A549 (cell line): ENCODE measurements around the gene KCNJ6.

Source experiments
- CEBPB ChIP-seq, 2 experiments: fragments of >200 bp in 1 of 2; sonication (Bioruptor Twin) in 1 of 2; formaldehyde crosslinking in 1 of 2; IDR thresholded peaks; 2 replicates each; pipeline ENCODE4 v1.6.1; 2012 to 2016
- EP300 ChIP-seq, 2 experiments: fragments of >200 bp; sonication (Bioruptor Twin); formaldehyde crosslinking; IDR thresholded peaks; 2 replicates in 1 of 2; 3 replicates in 1 of 2; pipeline ENCODE4 v1.6.1; 2016 to 2017
- HDAC2 ChIP-seq: fragments of 200-600 bp; sonication (generic); IDR thresholded peaks from 2 replicates; pipeline ENCODE4 v1.6.1; 2016
- HEYL ChIP-seq: fragments of 250-450 bp; sonication (Bioruptor Pico); IDR thresholded peaks from 2 replicates; pipeline ENCODE4 v1.8.0; 2021; ENCODE audit warnings: mild to moderate bottlenecking, moderate library complexity
- POLR2A ChIP-seq: IDR thresholded peaks from 2 replicates; pipeline ENCODE4 v1.6.1; 2012; ENCODE audit warnings: mild to moderate bottlenecking, low read length
- RAD21 ChIP-seq, 2 experiments: fragments of >200 bp in 1 of 2; sonication (Bioruptor Twin) in 1 of 2; formaldehyde crosslinking in 1 of 2; IDR thresholded peaks in 1 of 2; conservative IDR thresholded peaks in 1 of 2; 2 replicates in 1 of 2; 3 replicates in 1 of 2; pipeline ENCODE4 v1.6.1; 2012 to 2018; ENCODE audit warnings: inconsistent platforms in 1 of 2
- RFX5 ChIP-seq: fragments of 450-650 bp; IDR thresholded peaks from 2 replicates; pipeline ENCODE4 v1.7.1; 2014; ENCODE audit warnings: antibody characterized with exemption, mild to moderate bottlenecking, moderate library complexity
- TF ChIP-seq, protein P1 (sequence below): fragments of >200 bp; sonication (Bioruptor Twin); formaldehyde crosslinking; IDR thresholded peaks from 3 replicates; pipeline ENCODE4 v1.5.1; 2016

DNA sequence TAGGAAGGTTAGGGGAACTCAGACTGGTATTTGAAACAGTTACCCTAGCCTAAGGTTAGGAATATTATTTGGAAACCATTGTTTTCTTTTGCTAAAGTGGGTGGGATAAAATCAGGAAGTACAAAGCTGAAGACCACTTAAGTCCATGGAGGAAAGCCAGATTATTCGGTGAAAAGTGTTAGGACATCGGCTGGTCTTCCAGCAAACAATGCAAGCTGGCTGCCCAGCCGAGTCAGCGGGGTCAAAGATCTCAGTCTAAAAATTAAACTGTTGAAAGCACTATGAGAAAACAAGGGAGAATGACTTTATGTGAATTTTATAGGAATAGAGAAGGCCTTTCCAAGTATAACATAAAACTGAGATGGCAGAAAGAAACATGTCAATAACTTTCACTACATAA, 231.7 kb downstream of the KCNJ6 start:
- TF ChIP-seq RFX5: no peak
- no peak for TF ChIP-seq EP300 (IDR thresholded peaks at IDR 0.05)
- TF ChIP-seq POLR2A: no peak
- TF ChIP-seq, protein P1, sequence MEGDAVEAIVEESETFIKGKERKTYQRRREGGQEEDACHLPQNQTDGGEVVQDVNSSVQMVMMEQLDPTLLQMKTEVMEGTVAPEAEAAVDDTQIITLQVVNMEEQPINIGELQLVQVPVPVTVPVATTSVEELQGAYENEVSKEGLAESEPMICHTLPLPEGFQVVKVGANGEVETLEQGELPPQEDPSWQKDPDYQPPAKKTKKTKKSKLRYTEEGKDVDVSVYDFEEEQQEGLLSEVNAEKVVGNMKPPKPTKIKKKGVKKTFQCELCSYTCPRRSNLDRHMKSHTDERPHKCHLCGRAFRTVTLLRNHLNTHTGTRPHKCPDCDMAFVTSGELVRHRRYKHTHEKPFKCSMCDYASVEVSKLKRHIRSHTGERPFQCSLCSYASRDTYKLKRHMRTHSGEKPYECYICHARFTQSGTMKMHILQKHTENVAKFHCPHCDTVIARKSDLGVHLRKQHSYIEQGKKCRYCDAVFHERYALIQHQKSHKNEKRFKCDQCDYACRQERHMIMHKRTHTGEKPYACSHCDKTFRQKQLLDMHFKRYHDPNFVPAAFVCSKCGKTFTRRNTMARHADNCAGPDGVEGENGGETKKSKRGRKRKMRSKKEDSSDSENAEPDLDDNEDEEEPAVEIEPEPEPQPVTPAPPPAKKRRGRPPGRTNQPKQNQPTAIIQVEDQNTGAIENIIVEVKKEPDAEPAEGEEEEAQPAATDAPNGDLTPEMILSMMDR: no peak
- TF ChIP-seq CEBPB (IDR thresholded peaks at IDR 0.05): no peak
- TF ChIP-seq RAD21 (conservative IDR thresholded peaks at IDR 0.05 in 1 of 2, IDR thresholded peaks at IDR 0.05 in 1 of 2): no peak
- no peak for TF ChIP-seq HEYL (CRISPR knock-in tag)
- TF ChIP-seq HDAC2: no peak
